ENCODE data around the gene SLFNL1.
A peak's percentile ranks its signal among the peaks of the same experiment; 100 is the strongest.

Gene SLFNL1

GRCh38 chr1:41030872-41031616 lies 9.5 kb upstream of the SLFNL1 start:
- H3K27me3 Mint-ChIP-seq = no peaks in the 10 kb centered on the region
- ATAC-seq (replicated peaks) = no peak
- peaks cover 42 to 55% of the 10 kb centered on the region in 2 donors for H3K36me3 Mint-ChIP-seq

GRCh38 chr1:41028034-41028642 lies 6.6 kb upstream of the SLFNL1 start:
- Mint-ChIP-seq H3K36me3 (peaks cover 41 to 61% of the 10 kb centered on the region in 2 donors), H3K27me3 (no peaks in the 10 kb centered on the region), H3K27ac (no peak overlapping the region), H3K9me3 (peaks cover 0 to 2% of the 10 kb centered on the region in 2 donors), H3K4me1 (peaks cover 10 to 13% of the 10 kb centered on the region in 2 donors), H3K4me3 (no peak overlapping the region)
- no peak for ATAC-seq (replicated peaks)
- no peak for DNase-seq

More at GRCh38 chr1:41030872-41031616, 9.5 kb upstream of the SLFNL1 start:
- H3K4me1 Mint-ChIP-seq = peaks cover 7 to 8% of the 10 kb centered on the region in 2 donors
- H3K9me3 Mint-ChIP-seq = peaks cover 0 to 2% of the 10 kb centered on the region in 2 donors
- no peak for DNase-seq
- no peak overlapping the region for H3K4me3 Mint-ChIP-seq
- no peak overlapping the region for H3K27ac Mint-ChIP-seq

GRCh38 chr1:41025979-41026819 lies 4.7 kb upstream of the SLFNL1 start:
- Mint-ChIP-seq H3K4me3 (no peak overlapping the region), H3K27me3 (no peaks in the 10 kb centered on the region), H3K9me3 (no peaks in the 10 kb centered on the region), H3K4me1 (peaks cover 13 to 14% of the 10 kb centered on the region in 2 donors), H3K36me3 (peaks cover 32 to 60% of the 10 kb centered on the region in 2 donors), H3K27ac (peak overlapping the region; percentile 3)
- no peak for ATAC-seq (replicated peaks)
- no peak for DNase-seq

GRCh38 chr1:41024953-41025352 lies 3.4 kb upstream of the SLFNL1 start:
- Mint-ChIP-seq H3K27me3 (no peaks in the 10 kb centered on the region), H3K27ac (no peak overlapping the region), H3K9me3 (no peaks in the 10 kb centered on the region), H3K4me1 (peaks cover 11 to 15% of the 10 kb centered on the region in 2 donors), H3K4me3 (no peak overlapping the region), H3K36me3 (peaks cover 29 to 51% of the 10 kb centered on the region in 2 donors)
- ATAC-seq (replicated peaks) (peak in 1 of 2 donors; percentile 4), DNase-seq (no peak)

- no peak for DNase-seq
- Mint-ChIP-seq H3K4me3 (no peak overlapping the region), H3K27ac (peak overlapping the region; percentile 47), H3K36me3 (peaks cover 34 to 54% of the 10 kb centered on the region in 2 donors), H3K27me3 (no peaks in the 10 kb centered on the region), H3K4me1 (peaks cover 13 to 24% of the 10 kb centered on the region in 2 donors), H3K9me3 (no peaks in the 10 kb centered on the region)
- no peak for ATAC-seq (replicated peaks)
These were observed 1.9 kb upstream of the SLFNL1 start for GRCh38 chr1:41023279-41023990.

GRCh38 chr1:41022424-41022823 lies 899 bp upstream of the SLFNL1 start:
- H3K27ac Mint-ChIP-seq = no peak overlapping the region
- peaks cover 33 to 54% of the 10 kb centered on the region in 2 donors for H3K36me3 Mint-ChIP-seq
- H3K27me3 Mint-ChIP-seq = no peaks in the 10 kb centered on the region
- ATAC-seq (replicated peaks) = no peak
- H3K4me3 Mint-ChIP-seq = no peak overlapping the region
- H3K4me1 Mint-ChIP-seq = peaks cover 13 to 24% of the 10 kb centered on the region in 2 donors
- DNase-seq = no peak
- no peaks in the 10 kb centered on the region for H3K9me3 Mint-ChIP-seq

DNA sequence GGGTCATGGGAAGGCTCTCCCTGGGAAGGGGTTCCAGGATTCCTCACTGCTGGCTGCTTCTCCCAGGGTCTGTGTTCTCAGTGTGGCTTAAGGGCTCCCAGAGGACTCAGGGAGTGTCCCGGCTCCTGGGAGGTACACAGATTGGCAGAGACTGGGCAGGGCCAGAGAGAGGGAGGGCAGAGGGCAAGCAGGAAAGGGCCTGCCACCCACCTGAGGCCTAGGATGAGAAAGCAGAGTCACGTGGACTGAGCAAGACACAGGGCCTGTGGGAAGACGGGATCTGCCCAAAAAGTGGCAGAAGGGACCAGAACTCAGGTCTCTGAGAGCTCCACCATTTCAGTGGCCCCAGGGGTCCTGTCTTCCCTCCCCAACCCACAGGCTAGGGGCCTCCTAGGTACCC lies 871 bp downstream of the SLFNL1 start:
- ATAC-seq (replicated peaks) (no peak), DNase-seq (no peak)
- Mint-ChIP-seq H3K36me3 (peaks cover 29 to 55% of the 10 kb centered on the region in 2 donors), H3K27ac (peak overlapping the region; percentile 73), H3K4me3 (no peak overlapping the region), H3K9me3 (no peaks in the 10 kb centered on the region), H3K4me1 (peaks cover 7 to 16% of the 10 kb centered on the region in 2 donors), H3K27me3 (no peaks in the 10 kb centered on the region)

GRCh38 chr1:41020109-41020576 lies 1.4 kb downstream of the SLFNL1 start:
- Mint-ChIP-seq H3K4me1 (peaks cover 7 to 22% of the 10 kb centered on the region in 2 donors), H3K4me3 (no peak overlapping the region), H3K27me3 (no peaks in the 10 kb centered on the region), H3K27ac (peak overlapping the region; percentile 73), H3K36me3 (peaks cover 29 to 55% of the 10 kb centered on the region in 2 donors), H3K9me3 (no peaks in the 10 kb centered on the region)
- DNase-seq (no peak), ATAC-seq (replicated peaks) (no peak)

DNA sequence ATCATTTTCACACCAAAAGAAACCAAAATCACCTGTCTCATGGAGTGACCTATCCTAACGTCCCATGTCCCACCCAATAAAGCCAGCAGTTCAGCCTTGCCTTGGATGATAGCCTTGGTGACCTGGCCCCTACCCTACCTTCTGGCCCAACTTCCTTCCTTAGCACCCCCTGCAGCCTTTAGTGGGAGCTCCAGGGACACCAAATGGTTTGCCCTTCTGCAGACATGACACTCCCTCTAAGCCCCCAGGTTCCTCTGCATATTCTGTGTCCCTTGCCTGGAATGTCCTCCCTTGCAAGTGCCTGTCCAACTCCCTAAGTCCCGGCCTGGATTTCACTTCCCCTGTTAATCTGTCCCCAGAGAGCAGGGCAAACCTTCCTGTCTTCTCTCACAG lies 2.2 kb downstream of the SLFNL1 start:
- Mint-ChIP-seq H3K36me3 (peaks cover 32 to 60% of the 10 kb centered on the region in 2 donors), H3K4me3 (no peak overlapping the region)
- no peak for ATAC-seq (replicated peaks)

DNA sequence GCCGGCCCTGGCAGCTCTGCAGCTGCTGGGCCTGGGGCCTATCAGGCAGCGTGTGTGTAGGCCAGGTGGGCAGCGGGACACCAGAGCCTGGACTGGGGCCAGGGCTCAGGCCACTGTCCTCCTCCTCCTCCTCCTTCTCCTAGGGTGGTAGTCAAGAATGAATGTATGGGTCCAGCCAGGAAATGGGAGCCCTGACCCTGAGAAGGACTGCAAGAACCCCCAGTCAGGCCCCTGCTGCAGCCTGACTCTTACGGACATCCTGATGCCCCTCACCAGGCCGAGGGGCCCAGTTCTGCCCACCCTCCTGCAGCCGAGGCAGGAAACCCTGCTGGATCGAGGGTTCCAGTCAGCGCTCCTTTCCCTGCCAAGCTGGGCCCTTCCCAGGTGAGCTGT lies 3.5 kb downstream of the SLFNL1 start:
- DNase-seq = no peak
- no peaks in the 10 kb centered on the region for H3K9me3 Mint-ChIP-seq
- no peaks in the 10 kb centered on the region for H3K27me3 Mint-ChIP-seq
- H3K4me1 Mint-ChIP-seq = peaks cover 18 to 36% of the 10 kb centered on the region in 2 donors
- H3K4me3 Mint-ChIP-seq = no peak overlapping the region
- peaks cover 39 to 65% of the 10 kb centered on the region in 2 donors for H3K36me3 Mint-ChIP-seq
- no peak for ATAC-seq (replicated peaks)
- H3K27ac Mint-ChIP-seq = peak overlapping the region; percentile 47

More for the DNA sequence above, 2.2 kb downstream of the SLFNL1 start:
- Mint-ChIP-seq H3K9me3 (no peaks in the 10 kb centered on the region), H3K4me1 (peaks cover 11 to 29% of the 10 kb centered on the region in 2 donors), H3K27me3 (no peaks in the 10 kb centered on the region), H3K27ac (peak overlapping the region; percentile 51)
- no peak for DNase-seq

GRCh38 chr1:41017141-41018017 lies 4.1 kb downstream of the SLFNL1 start:
- Mint-ChIP-seq H3K27me3 (no peaks in the 10 kb centered on the region), H3K9me3 (no peaks in the 10 kb centered on the region), H3K4me3 (no peak overlapping the region), H3K36me3 (peaks cover 43 to 69% of the 10 kb centered on the region in 2 donors), H3K4me1 (peaks cover 18 to 36% of the 10 kb centered on the region in 2 donors), H3K27ac (peak overlapping the region; percentile 5)
- ATAC-seq (replicated peaks) (no peak), DNase-seq (no peak)

- H3K9me3 Mint-ChIP-seq = no peaks in the 10 kb centered on the region
- peaks cover 54 to 77% of the 10 kb centered on the region in 2 donors for H3K36me3 Mint-ChIP-seq
- H3K27me3 Mint-ChIP-seq = no peaks in the 10 kb centered on the region
- H3K27ac Mint-ChIP-seq = peak overlapping the region; percentile 88
- H3K4me1 Mint-ChIP-seq = peaks cover 18 to 30% of the 10 kb centered on the region in 2 donors
- no peak for DNase-seq
- no peak overlapping the region for H3K4me3 Mint-ChIP-seq
- ATAC-seq (replicated peaks) = peak in 1 of 2 donors; percentile 16
These were observed 5.5 kb downstream of the SLFNL1 start for GRCh38 chr1:41015897-41016470.
